ENCODE measurements around the gene LILRB4. TPM values are rescaled to one million over a fixed set of nuclear protein-coding genes. Genes with fewer than 3 reads are reported as not detected.
"Not testable (repeated sequence)": the region's sequence is repeated elsewhere in the genome, so short reads cannot be mapped to it uniquely, and the experiment has no call there.

LILRB4 gene
- total RNA-seq, 1 experiment from 2014 or later, result not detected

GRCh38 chr19:54673222-54673621 lies 10.4 kb downstream of the LILRB4 start:
- H3K36me3 ChIP-seq, result no peaks in the 10 kb centered on the region
- H3K4me3 ChIP-seq, result no peak overlapping the region
- peaks cover 10% of the 10 kb centered on the region for H3K9me3 ChIP-seq
- 0 out of 2 replicates have a peak, but pooled peaks cover 3% of the 10 kb centered on the region for H3K27me3 ChIP-seq
- no peak for DNase-seq

- H3K9me3 ChIP-seq, result peaks cover 1% of the 10 kb centered on the region
- H3K4me3 ChIP-seq, result no peak overlapping the region
- no peaks in the 10 kb centered on the region for H3K27me3 ChIP-seq
- no peaks in the 10 kb centered on the region for H3K36me3 ChIP-seq
- DNase-seq, result no peak
Measured at GRCh38 chr19:54674021-54674617, 11.3 kb downstream of the LILRB4 start.

GRCh38 chr19:54676210-54676834 lies 13.5 kb downstream of the LILRB4 start:
- not testable (repeated sequence) for H3K4me3 ChIP-seq, DNase-seq, H3K36me3 ChIP-seq, H3K27me3 ChIP-seq, H3K9me3 ChIP-seq

- Histone ChIP-seq H3K9me3 (no peaks in the 10 kb centered on the region), H3K36me3 (no peaks in the 10 kb centered on the region), H3K4me3 (no peak overlapping the region), H3K27me3 (no peaks in the 10 kb centered on the region)
- no peak for DNase-seq
Measured at GRCh38 chr19:54677217-54677616, 14.4 kb downstream of the LILRB4 start.

- H3K9me3 ChIP-seq, H3K36me3 ChIP-seq, DNase-seq, H3K4me3 ChIP-seq, H3K27me3 ChIP-seq: not testable (repeated sequence)
Measured at GRCh38 chr19:54681596-54681995, 18.8 kb downstream of the LILRB4 start.

- Histone ChIP-seq H3K9me3 (no peaks in the 10 kb centered on the region), H3K4me3 (no peak overlapping the region), H3K27me3 (0 out of 2 replicates have a peak, but pooled peaks cover 5% of the 10 kb centered on the region), H3K36me3 (no peaks in the 10 kb centered on the region)
- no peak for DNase-seq
Measured at GRCh38 chr19:54682306-54682856, 19.6 kb downstream of the LILRB4 start.

GRCh38 chr19:54684527-54684926 lies 21.7 kb downstream of the LILRB4 start:
- Histone ChIP-seq H3K27me3 (peaks cover 12% of the 10 kb centered on the region; the same call in 1 of the 2 replicates), H3K9me3 (no peaks in the 10 kb centered on the region), H3K4me3 (no peak overlapping the region), H3K36me3 (no peaks in the 10 kb centered on the region)
- DNase-seq, result peak; percentile 46

GRCh38 chr19:54691582-54692297 lies 29.0 kb downstream of the LILRB4 start:
- Histone ChIP-seq H3K27me3 (peaks cover 7% of the 10 kb centered on the region), H3K9me3 (peaks cover 4% of the 10 kb centered on the region; the same call in 1 of the 2 replicates), H3K36me3 (no peaks in the 10 kb centered on the region), H3K4me3 (no peak overlapping the region)
- no peak for DNase-seq

- DNase-seq, result no peak
- H3K27me3 ChIP-seq, result peaks cover 7% of the 10 kb centered on the region
- no peak overlapping the region for H3K4me3 ChIP-seq
- peaks cover 4% of the 10 kb centered on the region; the same call in 1 of the 2 replicates for H3K9me3 ChIP-seq
- H3K36me3 ChIP-seq, result no peaks in the 10 kb centered on the region
Measured at GRCh38 chr19:54692298-54692615, 29.5 kb downstream of the LILRB4 start.

GRCh38 chr19:54694648-54695047 lies 31.9 kb downstream of the LILRB4 start:
- Histone ChIP-seq H3K4me3 (no peak overlapping the region), H3K9me3 (peaks cover 4% of the 10 kb centered on the region; the same call in 1 of the 2 replicates), H3K27me3 (no peaks in the 10 kb centered on the region; the same call in 1 of the 2 replicates), H3K36me3 (no peaks in the 10 kb centered on the region)
- no peak for DNase-seq

- DNase-seq, result no peak
- peaks cover 1% of the 10 kb centered on the region for H3K27me3 ChIP-seq
- no peak overlapping the region for H3K4me3 ChIP-seq
- H3K36me3 ChIP-seq, result no peaks in the 10 kb centered on the region
- H3K9me3 ChIP-seq, result peaks cover 4% of the 10 kb centered on the region; the same call in 1 of the 2 replicates
Measured at GRCh38 chr19:54696117-54696548, 33.3 kb downstream of the LILRB4 start.

GRCh38 chr19:54696766-54697165 lies 34.0 kb downstream of the LILRB4 start:
- H3K36me3 ChIP-seq, result no peaks in the 10 kb centered on the region
- H3K9me3 ChIP-seq, result peaks cover 4% of the 10 kb centered on the region; the same call in 1 of the 2 replicates
- DNase-seq, result no peak
- peaks cover 6% of the 10 kb centered on the region for H3K27me3 ChIP-seq
- no peak overlapping the region for H3K4me3 ChIP-seq

- H3K36me3 ChIP-seq, H3K4me3 ChIP-seq, H3K27me3 ChIP-seq, DNase-seq, H3K9me3 ChIP-seq: not testable (repeated sequence)
Measured at GRCh38 chr19:54697716-54698115, 34.9 kb downstream of the LILRB4 start.

- Histone ChIP-seq H3K27me3 (peaks cover 6% of the 10 kb centered on the region), H3K4me3 (no peak overlapping the region), H3K36me3 (no peaks in the 10 kb centered on the region), H3K9me3 (no peaks in the 10 kb centered on the region)
- no peak for DNase-seq
Measured at GRCh38 chr19:54704928-54705327, 42.1 kb downstream of the LILRB4 start.

- Histone ChIP-seq H3K36me3 (no peaks in the 10 kb centered on the region), H3K27me3 (no peaks in the 10 kb centered on the region), H3K4me3 (no peak overlapping the region), H3K9me3 (no peaks in the 10 kb centered on the region)
- DNase-seq, result no peak
Measured at GRCh38 chr19:54707962-54708361, 45.2 kb downstream of the LILRB4 start.

- no peak for DNase-seq
- H3K4me3 ChIP-seq, result no peak overlapping the region
- no peaks in the 10 kb centered on the region; the same call in 1 of the 2 replicates for H3K9me3 ChIP-seq
- no peaks in the 10 kb centered on the region for H3K27me3 ChIP-seq
- H3K36me3 ChIP-seq, result no peaks in the 10 kb centered on the region
Measured at GRCh38 chr19:54708781-54709180, 46.0 kb downstream of the LILRB4 start.

GRCh38 chr19:54709212-54709948 lies 46.6 kb downstream of the LILRB4 start:
- Histone ChIP-seq H3K27me3 (no peaks in the 10 kb centered on the region), H3K4me3 (no peak overlapping the region), H3K9me3 (no peaks in the 10 kb centered on the region; the same call in 1 of the 2 replicates), H3K36me3 (no peaks in the 10 kb centered on the region)
- no peak for DNase-seq

All from MG63 (cell line).